Mesendoderm (in vitro differentiated cells): ENCODE measurements around the gene TRIM26.

Experiments used
- DNase-seq: peaks from one replicate; pipeline ENCODE4 v3.0.0; 2013
- H2AK5ac ChIP-seq: 2 replicates; pipeline ENCODE4 v1.6.1; 2013; ENCODE audit warnings: low read length, inconsistent platforms
- H2BK120ac ChIP-seq: 2 replicates; pipeline ENCODE4 v1.6.1; 2013; ENCODE audit warnings: low read depth, mild to moderate bottlenecking, low read length, moderate library complexity, mixed read lengths
- H2BK15ac ChIP-seq: replicated peaks from 2 replicates; pipeline ENCODE4 v1.6.1; 2013; ENCODE audit warnings: low read depth, mild to moderate bottlenecking, moderate library complexity
- H2BK5ac ChIP-seq: 2 replicates; pipeline ENCODE4 v1.6.1; 2013; ENCODE audit warnings: low read length, inconsistent platforms
- H3K18ac ChIP-seq: 2 replicates; pipeline ENCODE4 v1.6.1; 2013; ENCODE audit warnings: mild to moderate bottlenecking, low read length, mixed read lengths
- H3K23ac ChIP-seq: one replicate; pipeline ENCODE4 v1.6.1; 2013; ENCODE audit warnings: low read length
- H3K27ac ChIP-seq: 2 replicates; pipeline ENCODE4 v1.5.1; 2013; ENCODE audit warnings: low read depth, mild to moderate bottlenecking, inconsistent platforms, low read length, moderate library complexity
- H3K27me3 ChIP-seq: 2 replicates; pipeline ENCODE4 v1.6.1; 2013; ENCODE audit warnings: low read length, control low read depth, mild to moderate bottlenecking, inconsistent platforms; ENCODE audit not compliant: insufficient read depth, poor library complexity
- H3K36me3 ChIP-seq: 2 replicates; pipeline ENCODE4 v1.6.1; 2013; ENCODE audit warnings: low read length, inconsistent platforms; ENCODE audit not compliant: control insufficient read depth, insufficient read depth
- H3K4ac ChIP-seq: one replicate; pipeline ENCODE4 v1.6.1; 2013; ENCODE audit warnings: low read depth, mild to moderate bottlenecking, low read length, moderate library complexity
- H3K4me1 ChIP-seq: 2 replicates; pipeline ENCODE4 v1.6.1; 2013; ENCODE audit warnings: low read depth, low read length, inconsistent platforms; ENCODE audit not compliant: control insufficient read depth
- H3K4me2 ChIP-seq: 2 replicates; pipeline ENCODE4 v1.6.1; 2013; ENCODE audit warnings: low read length
- H3K4me3 ChIP-seq: 2 replicates; pipeline ENCODE4 v1.5.1; 2013; ENCODE audit warnings: mild to moderate bottlenecking, low read length
- H3K56ac ChIP-seq: one replicate; pipeline ENCODE4 v1.6.1; 2013; ENCODE audit warnings: low read length
- H3K79me1 ChIP-seq: 2 replicates; pipeline ENCODE4 v1.6.1; 2013; ENCODE audit warnings: low read length, inconsistent platforms
- H3K79me2 ChIP-seq: 2 replicates; pipeline ENCODE4 v1.6.1; 2013; ENCODE audit warnings: mild to moderate bottlenecking, low read length; ENCODE audit not compliant: control insufficient read depth, insufficient read depth
- H3K9ac ChIP-seq: 2 replicates; pipeline ENCODE4 v1.6.1; 2013; ENCODE audit warnings: low read length, inconsistent platforms
- H4K5ac ChIP-seq: one replicate; pipeline ENCODE4 v1.6.1; 2013; ENCODE audit warnings: low read length
- H4K8ac ChIP-seq: one replicate; pipeline ENCODE4 v1.6.1; 2013; ENCODE audit warnings: low read depth, mild to moderate bottlenecking, control low read depth, low read length, moderate library complexity
- WGBS: extraction: QIAGEN DNeasy Blood & Tissue Kit; methylation state at CpG from one replicate; pipeline ENCODE4 v1.1.7; 2013; ENCODE audit warnings: low lambda C conversion rate, missing lambda C conversion rate; ENCODE audit not compliant: insufficient coverage; ENCODE audit errors: extremely low coverage; 5-methylcytosine and 5-hydroxymethylcytosine counted together

The TRIM26 gene

GRCh38 chr6:30214657-30214982, 1.4 kb upstream of the TRIM26 start:
- no peak for DNase-seq
- Histone ChIP-seq H3K56ac (peak overlapping the region; percentile 6), H3K4me3 (no peak overlapping the region), H2BK5ac (no peak overlapping the region), H4K8ac (no peak overlapping the region), H2BK15ac (no peak overlapping the region), H3K4me2 (no peak overlapping the region), H3K4me1 (peaks cover 5% of the 10 kb centered on the region), H3K27me3 (no peaks in the 10 kb centered on the region), H3K79me1 (peaks cover 7% of the 10 kb centered on the region), H3K27ac (no peak overlapping the region), H3K36me3 (no peaks in the 10 kb centered on the region), H3K9ac (peak overlapping the region; percentile 87), H3K23ac (no peak overlapping the region), H2AK5ac (no peak overlapping the region), H3K79me2 (peaks cover 2% of the 10 kb centered on the region), H3K4ac (no peak overlapping the region), H4K5ac (no peak overlapping the region), H2BK120ac (no peak overlapping the region), H3K18ac (no peak overlapping the region)
- WGBS: no CpG with 5 or more reads among the region's 14 CpGs

- H3K23ac ChIP-seq: no peak overlapping the region
- H3K27me3 ChIP-seq: no peaks in the 10 kb centered on the region
- no peak overlapping the region for H3K27ac ChIP-seq
- H3K18ac ChIP-seq: peak overlapping the region; percentile 61
- H2BK5ac ChIP-seq: no peak overlapping the region
- peak overlapping the region; percentile 43 for H3K4me2 ChIP-seq
- WGBS: no CpG with 5 or more reads among the region's 45 CpGs
- H4K8ac ChIP-seq: no peak overlapping the region
- H3K4me3 ChIP-seq: peak overlapping the region; percentile 46
- no peak overlapping the region for H2AK5ac ChIP-seq
- DNase-seq: peak; percentile 77
- no peak overlapping the region for H2BK15ac ChIP-seq
- H2BK120ac ChIP-seq: no peak overlapping the region
- no peak overlapping the region for H3K4ac ChIP-seq
- H3K56ac ChIP-seq: peak overlapping the region; percentile 97
- H3K79me1 ChIP-seq: peaks cover 7% of the 10 kb centered on the region
- peaks cover 5% of the 10 kb centered on the region for H3K4me1 ChIP-seq
- H3K79me2 ChIP-seq: peaks cover 2% of the 10 kb centered on the region
- no peak overlapping the region for H4K5ac ChIP-seq
- H3K9ac ChIP-seq: peak overlapping the region; percentile 87
- no peaks in the 10 kb centered on the region for H3K36me3 ChIP-seq
These were observed 901 bp upstream of the TRIM26 start for GRCh38 chr6:30213957-30214656.

- no peak overlapping the region for H2BK5ac ChIP-seq
- peak overlapping the region; percentile 97 for H3K56ac ChIP-seq
- WGBS: no CpG with 5 or more reads among the region's 12 CpGs
- no peak for DNase-seq
- no peak overlapping the region for H2BK15ac ChIP-seq
- H3K4ac ChIP-seq: no peak overlapping the region
- H4K8ac ChIP-seq: no peak overlapping the region
- no peak overlapping the region for H3K27ac ChIP-seq
- no peak overlapping the region for H3K23ac ChIP-seq
- peak overlapping the region; percentile 43 for H3K4me2 ChIP-seq
- no peak overlapping the region for H2AK5ac ChIP-seq
- no peaks in the 10 kb centered on the region for H3K27me3 ChIP-seq
- peak overlapping the region; percentile 61 for H3K18ac ChIP-seq
- H3K4me3 ChIP-seq: peak overlapping the region; percentile 2
- peaks cover 7% of the 10 kb centered on the region for H3K79me1 ChIP-seq
- no peaks in the 10 kb centered on the region for H3K36me3 ChIP-seq
- no peak overlapping the region for H2BK120ac ChIP-seq
- H3K9ac ChIP-seq: peak overlapping the region; percentile 87
- H3K79me2 ChIP-seq: peaks cover 2% of the 10 kb centered on the region
- no peak overlapping the region for H4K5ac ChIP-seq
- peaks cover 5% of the 10 kb centered on the region for H3K4me1 ChIP-seq
These were observed 406 bp upstream of the TRIM26 start for GRCh38 chr6:30213667-30213956.

GRCh38 chr6:30211899-30212298, 1.3 kb downstream of the TRIM26 start:
- Histone ChIP-seq H3K9ac (peak overlapping the region; percentile 14), H4K8ac (no peak overlapping the region), H3K18ac (no peak overlapping the region), H3K27ac (no peak overlapping the region), H3K79me1 (peaks cover 7% of the 10 kb centered on the region), H2BK15ac (no peak overlapping the region), H3K56ac (no peak overlapping the region), H3K23ac (no peak overlapping the region), H2AK5ac (no peak overlapping the region), H3K27me3 (no peaks in the 10 kb centered on the region), H3K4ac (no peak overlapping the region), H3K4me3 (no peak overlapping the region), H3K4me2 (no peak overlapping the region), H2BK5ac (no peak overlapping the region), H4K5ac (no peak overlapping the region), H3K36me3 (no peaks in the 10 kb centered on the region), H2BK120ac (no peak overlapping the region), H3K4me1 (peaks cover 15% of the 10 kb centered on the region), H3K79me2 (peaks cover 2% of the 10 kb centered on the region)
- DNase-seq: no peak
- no CpG with 5 or more reads among the region's 3 CpGs for WGBS

- Histone ChIP-seq H3K27ac (no peak overlapping the region), H3K18ac (no peak overlapping the region), H2BK120ac (no peak overlapping the region), H3K4me1 (peaks cover 18% of the 10 kb centered on the region), H3K27me3 (no peaks in the 10 kb centered on the region), H4K8ac (no peak overlapping the region), H3K4ac (no peak overlapping the region), H3K4me3 (no peak overlapping the region), H2AK5ac (no peak overlapping the region), H3K4me2 (no peak overlapping the region), H2BK15ac (no peak overlapping the region), H4K5ac (no peak overlapping the region), H3K79me2 (peaks cover 2% of the 10 kb centered on the region), H3K79me1 (peaks cover 7% of the 10 kb centered on the region), H3K56ac (no peak overlapping the region), H3K9ac (no peak overlapping the region), H3K36me3 (no peaks in the 10 kb centered on the region), H2BK5ac (no peak overlapping the region), H3K23ac (no peak overlapping the region)
- DNase-seq: no peak
- no CpG with 5 or more reads among the region's 2 CpGs for WGBS
These were observed 1.9 kb downstream of the TRIM26 start for GRCh38 chr6:30211306-30211705.
